BJ (cell line): ENCODE results near the gene SMIM12. TPM values are rescaled to one million over a fixed set of nuclear protein-coding genes. Genes with fewer than 3 reads are reported as not detected.

Source experiments
- CTCF ChIA-PET: fragments of 350-600 bp; formaldehyde crosslinking; extraction: SDS; loops from one replicate; lab custom pipeline; 2021; ENCODE audit warnings: antibody characterized with exemption, inconsistent platforms; lab: Yijun Ruan, JAX
- POLR2A ChIA-PET: fragments of 300-600 bp; sonication (Branson Sonifier 250); formaldehyde crosslinking; extraction: SDS; loops from one replicate; lab custom pipeline; 2021; ENCODE audit warnings: antibody characterized with exemption; lab: Charles Lee
- DNase-seq: peaks from one replicate; pipeline ENCODE4 v3.0.0-alpha.2; 2011; ENCODE audit warnings: low read depth
- H3K27me3 ChIP-seq: 2 replicates; pipeline ENCODE4 v1.6.0; 2011; ENCODE audit warnings: low read length; ENCODE audit not compliant: control insufficient read depth, insufficient read depth
- H3K36me3 ChIP-seq: 2 replicates; pipeline ENCODE4 v1.5.1; 2011; ENCODE audit warnings: low read length; ENCODE audit not compliant: control insufficient read depth, insufficient read depth
- H3K4me3 ChIP-seq: 2 replicates; pipeline ENCODE4 v1.5.1; 2011; ENCODE audit warnings: low read depth, mild to moderate bottlenecking, control low read depth, low read length
- CTCF ChIP-seq: IDR thresholded peaks from 2 replicates; pipeline ENCODE4 v1.5.1; 2011; ENCODE audit warnings: low read depth, mild to moderate bottlenecking, control low read depth, inconsistent platforms, low read length, moderate library complexity; ENCODE audit not compliant: insufficient read depth
- polyA plus RNA-seq: library from polyadenylated mRNA; depleted of rRNA; stranded (reverse); fragments of >200 nt; gene quantifications from 2 replicates; pipeline ENCODE4 v1.2.3, GENCODE V29; 2011

Gene SMIM12
- polyA plus RNA-seq, 1 experiment, result 44.8 TPM

DNA sequence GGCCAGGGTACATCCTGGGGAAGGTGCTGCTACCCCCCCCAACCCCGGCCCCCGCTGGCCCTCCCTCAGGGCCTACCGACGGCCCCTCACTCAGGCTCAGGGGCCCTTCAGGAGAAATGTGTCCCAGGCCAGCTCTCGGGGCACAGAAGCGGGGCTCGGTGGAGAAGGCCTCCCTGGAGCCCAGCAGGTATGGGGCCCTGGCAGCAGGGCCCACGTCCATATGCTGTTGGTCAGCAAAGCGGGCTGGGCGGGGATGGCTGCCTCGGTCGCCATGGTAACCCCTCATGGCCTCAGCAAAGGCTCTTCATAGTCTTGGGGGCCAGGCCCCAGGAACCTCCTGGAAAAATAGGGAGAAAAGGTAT, 45.5 kb upstream of the SMIM12 start:
- CTCF ChIA-PET, result no interaction called here
- DNase-seq, result no peak
- Histone ChIP-seq H3K27me3 (no peaks in the 10 kb centered on the region; the same call in 1 of the 2 replicates), H3K36me3 (no peaks in the 10 kb centered on the region), H3K4me3 (no peak overlapping the region)
- POLR2A ChIA-PET, result no interaction called here
- TF ChIP-seq CTCF, result no peak

DNA sequence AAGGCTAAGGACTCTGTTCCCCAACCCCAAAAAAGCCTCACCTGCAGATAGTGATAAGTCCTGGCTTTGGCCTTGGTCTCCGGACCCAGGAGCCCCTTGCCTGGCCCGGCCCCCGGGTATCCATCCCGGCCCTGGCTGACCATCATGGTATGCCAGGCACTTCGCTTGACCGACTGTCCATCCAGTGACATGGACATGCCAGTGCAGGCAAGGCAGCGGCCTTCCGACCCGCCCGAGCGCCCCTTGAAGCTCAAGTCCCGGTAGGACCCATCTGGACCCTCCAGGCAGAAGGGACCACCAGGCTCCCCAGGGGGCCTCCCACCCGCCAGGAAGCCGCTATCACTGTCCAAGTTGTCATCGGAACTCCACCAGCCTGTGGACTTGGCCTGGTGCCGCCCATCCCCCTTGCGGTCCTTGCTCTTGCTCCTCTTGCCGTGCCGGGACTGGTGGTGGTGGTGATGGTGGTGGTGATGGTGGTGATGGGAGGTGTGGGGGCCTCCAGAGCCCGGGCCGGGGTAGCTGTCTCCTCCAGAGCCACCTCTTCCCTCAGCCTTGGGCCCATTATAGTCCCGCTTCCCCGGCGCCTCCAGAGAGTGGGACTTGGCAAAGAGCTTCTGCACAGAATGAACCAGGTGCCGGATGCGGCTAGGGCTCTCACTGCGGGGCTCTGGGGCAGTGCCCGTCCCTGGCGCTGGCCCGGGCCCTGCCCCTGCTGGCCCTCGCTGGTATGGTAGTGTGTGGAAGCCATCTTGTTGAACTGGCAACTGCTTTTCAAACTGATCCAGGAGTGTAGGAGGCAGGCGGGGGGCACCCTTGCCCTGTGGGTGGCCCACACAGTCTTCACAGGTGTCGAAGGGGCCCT, 44.9 kb upstream of the SMIM12 start:
- ChIA-PET CTCF (no interaction called here), POLR2A (no interaction called here)
- no peak for TF ChIP-seq CTCF
- H3K27me3 ChIP-seq, result no peaks in the 10 kb centered on the region; the same call in 1 of the 2 replicates
- DNase-seq, result no peak
- H3K36me3 ChIP-seq, result no peaks in the 10 kb centered on the region
- H3K4me3 ChIP-seq, result no peak overlapping the region

- Histone ChIP-seq H3K27me3 (no peaks in the 10 kb centered on the region; the same call in 1 of the 2 replicates), H3K36me3 (no peaks in the 10 kb centered on the region), H3K4me3 (no peak overlapping the region)
- no peak for DNase-seq
- ChIA-PET CTCF (interaction anchor here (1.4 kb wide), 1 partner anchor 33 kb away, joined by 3 read pairs; no protein-coding TSS in a partner anchor), POLR2A (no interaction called here)
- no peak for TF ChIP-seq CTCF
Observed at GRCh38 chr1:34901919-34902318, 42.4 kb upstream of the SMIM12 start.

DNA sequence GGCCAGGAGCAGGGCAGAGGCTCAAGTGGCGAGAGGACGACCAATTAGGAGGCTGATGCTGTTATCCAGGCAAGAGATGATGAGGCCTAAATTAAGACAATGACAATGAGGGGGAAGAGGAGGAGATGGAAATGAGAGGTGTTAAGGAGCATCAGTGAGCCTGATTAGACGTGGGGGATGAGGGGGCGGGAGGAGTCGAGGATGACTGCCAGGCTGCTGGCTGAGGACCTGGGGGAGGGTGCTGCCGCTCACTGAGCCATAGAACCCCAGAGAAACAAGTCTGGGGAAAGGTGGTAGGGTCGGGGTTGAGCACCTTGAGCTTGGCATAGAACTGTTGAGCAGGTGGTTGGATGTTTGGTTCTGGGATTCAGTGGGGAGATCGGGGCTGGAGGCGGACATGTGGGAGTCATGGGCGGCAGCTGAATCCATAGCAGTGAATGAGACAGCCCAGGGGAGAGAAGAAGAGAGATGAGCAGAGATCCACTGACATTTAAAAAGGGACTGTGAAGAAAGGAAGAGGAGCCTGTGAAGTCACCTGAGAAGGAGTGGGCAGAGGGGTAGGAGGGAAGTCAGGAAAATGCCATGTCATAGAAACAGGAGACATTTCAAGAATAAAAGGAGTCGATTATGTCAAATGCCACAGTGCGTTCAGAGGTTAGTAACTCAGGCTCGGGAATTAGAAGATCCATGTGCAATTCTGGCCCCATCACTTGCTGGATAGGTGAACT, 41.4 kb upstream of the SMIM12 start:
- DNase-seq, result no peak
- ChIA-PET POLR2A (no interaction called here), CTCF (interaction anchor here (1.1 kb wide), 1 partner anchor 35 kb away, joined by 3 read pairs; no protein-coding TSS in a partner anchor)
- H3K27me3 ChIP-seq, result no peaks in the 10 kb centered on the region; the same call in 1 of the 2 replicates
- no peak for TF ChIP-seq CTCF
- no peak overlapping the region for H3K4me3 ChIP-seq
- H3K36me3 ChIP-seq, result no peaks in the 10 kb centered on the region

DNA sequence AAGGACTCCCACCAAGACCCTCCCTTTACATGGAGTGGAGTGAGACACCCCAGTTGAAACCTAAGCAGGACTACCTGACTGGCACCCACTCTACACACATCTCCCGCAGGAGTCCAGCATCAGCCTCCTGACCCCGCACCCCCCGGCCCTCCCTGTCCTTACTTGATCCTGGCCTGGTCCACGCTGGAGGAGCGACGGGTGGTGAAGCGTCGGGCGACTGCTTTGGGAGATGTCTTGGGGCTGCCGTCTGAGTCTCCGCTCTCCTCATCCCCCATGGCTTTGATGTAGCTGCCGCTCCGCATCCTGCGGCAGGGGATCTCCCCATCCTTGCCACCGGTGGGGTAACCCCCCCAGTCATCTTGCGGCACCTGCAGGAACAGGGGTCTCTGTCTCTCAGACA, 40.4 kb upstream of the SMIM12 start:
- no peak for TF ChIP-seq CTCF
- CTCF ChIA-PET, result no interaction called here
- H3K27me3 ChIP-seq, result no peaks in the 10 kb centered on the region; the same call in 1 of the 2 replicates
- POLR2A ChIA-PET, result no interaction called here
- no peak for DNase-seq
- H3K36me3 ChIP-seq, result no peaks in the 10 kb centered on the region
- no peak overlapping the region for H3K4me3 ChIP-seq
